ENCODE measurements around the gene PALB2.
A peak's percentile ranks its signal among the peaks of the same experiment; 100 is the strongest.

The PALB2 gene

GRCh38 chr16:23640931-23641765, at the start of gene PALB2, which contains the start of gene DCTN5:
Gene PALB2, minus strand, starts transcription at chr16:23641310. Its CDS starts 153 bp downstream, at chr16:23641157.
Gene DCTN5, plus strand, starts transcription at chr16:23641466. Its CDS starts 77 bp downstream, at chr16:23641543.
- DNase-seq (ENCODE audit: low read depth): peak; percentile 91

DNA sequence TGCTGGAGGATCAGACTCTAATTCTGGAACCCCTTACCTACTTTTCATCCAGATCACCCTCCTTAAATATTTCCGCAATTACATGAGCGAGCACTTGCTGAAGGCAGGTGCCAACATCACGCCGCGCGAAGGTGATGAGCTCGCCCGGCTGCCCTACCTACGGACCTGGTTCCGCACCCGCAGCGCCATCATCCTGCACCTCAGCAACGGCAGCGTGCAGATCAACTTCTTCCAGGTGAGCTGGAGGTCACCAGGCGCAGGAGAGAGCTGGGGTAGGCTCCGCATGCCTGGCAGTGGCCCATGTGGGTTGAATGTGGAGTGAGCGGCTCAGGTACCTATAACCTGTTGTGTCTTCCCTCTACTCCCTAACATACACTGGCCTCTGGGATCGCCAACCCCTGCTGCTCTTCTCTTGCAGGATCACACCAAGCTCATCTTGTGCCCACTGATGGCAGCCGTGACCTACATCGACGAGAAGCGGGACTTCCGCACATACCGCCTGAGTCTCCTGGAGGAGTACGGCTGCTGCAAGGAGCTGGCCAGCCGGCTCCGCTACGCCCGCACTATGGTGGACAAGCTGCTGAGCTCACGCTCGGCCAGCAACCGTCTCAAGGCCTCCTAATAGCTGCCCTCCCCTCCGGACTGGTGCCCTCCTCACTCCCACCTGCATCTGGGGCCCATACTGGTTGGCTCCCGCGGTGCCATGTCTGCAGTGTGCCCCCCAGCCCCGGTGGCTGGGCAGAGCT, 48.5 kb upstream of the PALB2 start:
- DNase-seq (ENCODE audit: low read depth): no peak

GRCh38 chr16:23687034-23687808, 46.1 kb upstream of the PALB2 start:
- no peak for DNase-seq (ENCODE audit: low read depth)

DNA sequence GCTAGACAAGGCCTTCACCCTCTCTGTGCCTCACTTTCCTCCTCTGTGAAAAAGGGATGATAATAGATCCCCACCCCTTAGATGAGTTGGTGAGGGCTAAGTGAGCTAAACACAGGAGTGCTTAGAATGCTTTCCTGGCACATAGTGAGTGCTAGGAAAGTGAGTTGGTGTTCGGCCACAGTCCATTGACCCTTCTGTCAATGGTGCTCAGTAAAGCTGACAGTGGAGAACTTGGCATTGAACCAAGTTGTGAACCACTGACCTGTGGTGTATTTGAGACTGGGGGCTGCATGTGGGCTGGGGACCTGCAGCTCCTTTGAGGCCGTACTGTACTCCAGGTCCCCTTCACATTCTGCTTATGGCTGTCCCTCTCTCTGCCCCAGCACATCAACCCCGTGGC, 42.4 kb upstream of the PALB2 start:
- no peak for DNase-seq (ENCODE audit: low read depth)

DNA sequence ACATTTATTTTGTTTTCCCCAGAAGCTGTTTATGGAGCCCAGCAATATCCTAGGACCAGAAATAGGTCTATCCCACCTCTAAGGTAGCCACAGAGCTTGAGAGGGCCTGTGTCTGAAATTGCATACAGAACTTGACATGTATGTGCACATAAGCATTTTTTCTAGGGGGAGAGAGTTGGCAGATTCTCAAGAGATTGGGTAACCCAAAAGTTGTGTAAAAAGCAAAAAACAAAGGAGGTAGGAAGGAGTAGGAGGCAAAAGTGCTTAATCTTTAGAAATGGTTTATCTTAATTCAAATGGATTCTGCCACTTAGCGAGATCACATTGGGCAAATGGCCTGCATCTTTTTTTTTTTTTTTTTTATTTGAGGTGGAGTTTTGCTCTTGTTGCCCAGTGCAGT, 41.1 kb upstream of the PALB2 start:
- DNase-seq (ENCODE audit: low read depth): peak; percentile 69

DNA sequence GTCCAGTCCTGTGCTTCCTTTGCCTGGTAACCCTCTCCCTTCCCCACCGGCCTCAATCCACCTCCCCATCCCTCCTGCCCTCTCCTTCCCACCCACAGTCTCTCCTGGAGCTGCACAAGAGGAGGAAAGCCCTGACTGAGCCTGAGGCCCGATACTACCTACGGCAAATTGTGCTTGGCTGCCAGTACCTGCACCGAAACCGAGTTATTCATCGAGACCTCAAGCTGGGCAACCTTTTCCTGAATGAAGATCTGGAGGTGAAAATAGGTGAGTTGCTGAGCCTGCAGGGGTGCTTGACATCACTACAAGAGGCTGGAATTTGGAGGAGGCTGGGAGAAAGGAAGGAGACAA, 38.9 kb upstream of the PALB2 start:
- DNase-seq (ENCODE audit: low read depth): no peak

DNA sequence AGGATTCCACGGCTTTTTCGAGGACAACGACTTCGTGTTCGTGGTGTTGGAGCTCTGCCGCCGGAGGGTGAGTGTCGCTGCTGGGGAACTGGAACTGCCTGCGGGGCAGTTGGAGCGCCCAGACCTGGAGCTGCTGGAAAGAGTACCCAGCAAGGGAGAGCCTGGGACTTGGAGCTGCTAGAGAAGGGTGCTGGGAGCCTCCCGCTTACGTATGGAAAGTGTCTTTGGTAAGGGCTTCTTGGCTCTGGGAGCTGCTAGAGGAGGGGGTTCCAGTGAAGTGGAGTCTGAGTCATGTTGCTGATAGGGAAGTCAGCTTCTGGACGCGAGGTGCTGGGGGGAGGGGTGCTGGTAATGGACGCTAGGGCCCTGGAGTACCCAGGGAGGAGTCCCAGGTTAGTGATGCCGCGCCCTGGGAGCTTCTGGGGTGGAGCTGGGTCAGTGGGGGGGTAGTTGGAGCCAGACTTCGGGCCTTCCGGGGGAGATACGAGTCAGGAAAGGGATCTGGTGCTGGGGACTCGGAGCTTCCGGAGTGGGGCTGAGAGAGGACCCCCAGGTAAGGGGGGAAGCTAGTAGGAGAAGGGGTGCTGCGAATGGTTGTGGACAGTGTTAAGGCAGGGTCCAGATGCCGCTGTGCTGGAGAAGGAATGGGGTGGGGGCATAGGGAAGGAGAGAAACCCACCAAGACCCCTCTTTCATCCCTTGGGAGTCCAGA, 38.3 kb upstream of the PALB2 start:
- DNase-seq (ENCODE audit: low read depth): no peak

- peak; percentile 71 for DNase-seq (ENCODE audit: low read depth)
These were observed 37.5 kb upstream of the PALB2 start, which contains the start of gene PLK1 for GRCh38 chr16:23678430-23679273. Gene PLK1, plus strand, starts transcription at chr16:23678889. Its CDS starts 44 bp downstream, at chr16:23678933.

GRCh38 chr16:23676924-23677480, 35.9 kb upstream of the PALB2 start:
- peak; percentile 13 for DNase-seq (ENCODE audit: low read depth)

GRCh38 chr16:23673971-23674614, 33.0 kb upstream of the PALB2 start:
- DNase-seq (ENCODE audit: low read depth): no peak

DNA sequence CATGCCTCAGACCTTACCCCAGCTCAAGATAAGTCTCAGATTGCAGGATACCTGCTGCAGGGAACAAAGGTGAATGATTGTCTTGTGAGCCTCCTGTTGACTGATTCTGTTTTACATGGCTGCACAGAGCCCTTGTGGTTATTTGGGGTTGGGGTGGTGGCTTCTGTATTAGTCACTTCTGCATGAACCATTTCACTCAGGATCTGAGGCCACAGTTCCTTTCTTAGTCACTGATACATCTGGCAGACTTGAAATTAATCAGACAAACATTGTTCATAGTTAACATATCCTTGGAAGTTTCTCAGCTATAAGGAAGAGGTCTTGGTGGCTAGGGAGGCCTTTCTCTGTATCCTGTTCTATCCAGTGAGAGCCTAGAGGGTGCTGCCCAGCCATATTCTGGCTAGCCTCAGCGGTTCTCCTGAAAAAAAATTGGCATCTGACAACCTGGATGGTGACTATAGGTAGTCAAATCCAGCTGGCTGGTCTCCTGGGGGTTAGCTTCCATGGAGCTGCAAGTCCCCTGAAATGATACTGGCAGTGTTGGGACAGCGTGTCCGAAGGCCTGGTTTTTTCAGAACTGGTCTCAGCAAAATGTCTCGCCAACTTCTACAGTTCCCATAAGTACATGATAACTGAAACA, 29.1 kb upstream of the PALB2 start:
- DNase-seq (ENCODE audit: low read depth): peak; percentile 45

- no peak for DNase-seq (ENCODE audit: low read depth)
These were observed 27.8 kb upstream of the PALB2 start for GRCh38 chr16:23668873-23669272.

DNA sequence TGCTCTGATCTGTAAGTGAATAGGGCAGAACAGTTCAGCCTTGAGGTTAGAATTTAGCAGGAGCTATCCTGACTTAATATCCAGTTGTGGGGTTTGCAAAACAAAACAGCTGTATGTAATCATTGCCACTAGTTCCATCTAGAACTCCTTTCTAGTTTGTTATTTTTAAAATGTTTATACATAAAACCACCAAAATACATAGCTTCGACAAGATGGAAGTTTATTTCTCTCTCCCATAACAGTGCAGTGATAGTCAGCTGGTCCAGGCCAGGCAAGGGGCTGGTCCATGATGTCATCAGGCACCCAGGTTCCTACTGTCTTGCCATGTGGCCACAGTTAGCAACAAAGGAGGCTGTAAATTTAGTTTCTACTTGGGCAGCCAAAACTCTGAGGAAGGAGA, 27.1 kb upstream of the PALB2 start:
- peak; percentile 15 for DNase-seq (ENCODE audit: low read depth)

GRCh38 chr16:23667355-23667659, 26.2 kb upstream of the PALB2 start:
- DNase-seq (ENCODE audit: low read depth): no peak

DNA sequence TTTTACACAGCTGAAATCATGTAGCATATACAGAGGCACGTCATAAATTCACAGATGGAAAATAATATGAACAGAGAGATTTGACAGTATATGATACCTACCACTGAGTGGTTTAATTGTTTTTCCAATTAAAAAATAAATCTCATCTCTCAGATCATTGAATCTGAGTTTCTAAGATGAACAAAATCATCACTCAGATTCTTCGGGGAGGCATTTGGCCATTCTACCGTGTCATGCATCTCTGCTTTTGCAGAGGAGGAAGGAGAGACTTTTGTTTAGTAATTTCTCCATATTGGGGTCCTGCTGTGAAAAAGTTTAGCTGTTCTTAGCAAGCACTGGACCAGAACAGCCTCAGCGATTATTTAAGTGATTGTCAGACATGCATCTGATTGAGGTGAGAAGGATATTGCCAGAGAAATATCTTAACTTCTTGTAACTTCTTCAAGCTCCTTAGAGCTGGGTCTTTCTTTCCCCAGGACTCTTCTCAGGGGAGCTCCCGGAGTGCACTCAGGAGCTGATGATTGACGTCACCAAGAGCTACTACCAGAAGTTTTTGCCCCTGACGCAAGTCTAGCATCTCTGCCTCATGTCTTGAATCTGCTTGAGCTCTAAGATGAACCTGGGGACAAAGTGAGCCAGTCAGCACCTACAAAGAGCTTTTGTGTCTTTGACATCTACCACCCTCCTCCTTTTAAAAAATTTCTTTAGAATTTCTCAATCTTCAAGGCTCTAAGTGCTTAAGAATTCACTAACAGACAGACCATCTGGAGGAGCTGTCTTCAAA, 25.7 kb upstream of the PALB2 start:
- no peak for DNase-seq (ENCODE audit: low read depth)

- no peak for DNase-seq (ENCODE audit: low read depth)
These were observed 22.8 kb upstream of the PALB2 start for GRCh38 chr16:23663918-23664317.

DNA sequence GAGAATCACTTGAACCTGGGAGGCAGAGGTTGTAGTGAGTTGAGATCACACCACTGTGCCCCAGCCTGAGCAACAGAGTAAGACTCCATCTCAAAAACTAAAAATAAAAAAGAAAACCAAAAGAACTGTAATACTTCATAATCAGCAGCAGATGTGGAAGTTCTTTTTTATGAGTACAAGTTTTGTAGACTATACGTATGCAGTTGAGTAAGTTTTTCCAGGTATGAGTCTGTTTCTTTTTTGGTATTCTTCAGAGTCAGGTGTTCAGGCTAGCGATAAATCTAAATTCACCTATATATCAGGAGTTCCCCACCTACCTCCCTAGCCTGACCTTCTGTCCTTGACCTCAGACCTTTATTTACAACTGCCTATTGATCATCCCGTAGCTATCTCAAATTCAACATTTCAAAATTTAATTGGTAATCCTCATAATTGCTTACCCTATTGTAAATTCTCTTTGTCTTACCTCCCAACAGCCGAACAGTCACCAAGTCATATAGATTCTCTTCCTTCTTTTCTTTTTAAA, 10.9 kb upstream of the PALB2 start:
- DNase-seq (ENCODE audit: low read depth): no peak

GRCh38 chr16:23650674-23651416, 9.7 kb upstream of the PALB2 start:
- no peak for DNase-seq (ENCODE audit: low read depth)

All from fibroblast of gingiva (primary cell).